GM19395 (cell line): Measurements from ENCODE around the gene RERE.
"Not testable (repeated sequence)": the region's sequence is repeated elsewhere in the genome, so short reads cannot be mapped to it uniquely, and the experiment has no call there.

Experiments
- ATAC-seq: cut with Tn5 transposase; IDR thresholded peaks from one replicate; pipeline ENCODE4 v1.9.1; 2021; ENCODE audit warnings: mild to moderate bottlenecking, moderate library complexity; ENCODE audit not compliant: unreplicated experiment

Gene RERE

DNA sequence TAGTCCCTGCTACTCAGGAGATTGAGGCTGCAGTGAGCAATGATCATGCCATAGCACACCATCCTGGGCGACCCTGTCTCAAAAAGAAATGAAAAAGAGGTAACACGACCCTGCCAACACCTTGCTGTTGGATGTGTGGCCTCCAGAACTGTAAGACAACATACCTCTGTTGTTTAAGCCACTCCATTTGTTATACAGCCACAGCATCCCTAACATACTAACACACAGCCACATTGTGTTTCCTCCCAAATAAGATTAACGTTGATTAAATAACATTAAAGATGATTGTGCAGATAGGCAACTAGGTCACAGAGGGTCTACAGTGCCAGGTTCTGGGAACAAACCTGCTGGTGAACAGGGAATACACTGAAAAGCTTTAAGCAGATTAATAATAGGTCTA lies 170.4 kb downstream of the RERE start:
- no peak for ATAC-seq

DNA sequence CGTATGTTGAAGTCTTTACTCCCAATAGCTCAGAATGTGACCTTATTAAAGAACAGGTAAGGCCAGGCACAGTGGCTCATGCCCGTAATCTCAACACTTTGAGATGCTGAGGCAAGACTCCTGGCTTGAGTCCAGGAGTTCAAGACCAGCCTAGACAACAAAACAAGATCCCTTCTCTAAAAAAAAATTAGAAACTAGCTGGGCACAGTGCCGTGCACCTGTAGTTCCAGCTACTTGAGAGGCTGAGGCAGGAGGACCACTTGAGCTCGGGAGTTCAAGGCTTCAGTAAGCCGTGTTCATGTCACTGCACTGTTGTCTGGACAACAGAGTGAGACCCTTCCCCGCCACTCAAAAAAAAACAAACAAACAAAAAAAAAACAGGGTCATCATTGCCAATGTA lies 171.3 kb downstream of the RERE start:
- ATAC-seq, result no peak

DNA sequence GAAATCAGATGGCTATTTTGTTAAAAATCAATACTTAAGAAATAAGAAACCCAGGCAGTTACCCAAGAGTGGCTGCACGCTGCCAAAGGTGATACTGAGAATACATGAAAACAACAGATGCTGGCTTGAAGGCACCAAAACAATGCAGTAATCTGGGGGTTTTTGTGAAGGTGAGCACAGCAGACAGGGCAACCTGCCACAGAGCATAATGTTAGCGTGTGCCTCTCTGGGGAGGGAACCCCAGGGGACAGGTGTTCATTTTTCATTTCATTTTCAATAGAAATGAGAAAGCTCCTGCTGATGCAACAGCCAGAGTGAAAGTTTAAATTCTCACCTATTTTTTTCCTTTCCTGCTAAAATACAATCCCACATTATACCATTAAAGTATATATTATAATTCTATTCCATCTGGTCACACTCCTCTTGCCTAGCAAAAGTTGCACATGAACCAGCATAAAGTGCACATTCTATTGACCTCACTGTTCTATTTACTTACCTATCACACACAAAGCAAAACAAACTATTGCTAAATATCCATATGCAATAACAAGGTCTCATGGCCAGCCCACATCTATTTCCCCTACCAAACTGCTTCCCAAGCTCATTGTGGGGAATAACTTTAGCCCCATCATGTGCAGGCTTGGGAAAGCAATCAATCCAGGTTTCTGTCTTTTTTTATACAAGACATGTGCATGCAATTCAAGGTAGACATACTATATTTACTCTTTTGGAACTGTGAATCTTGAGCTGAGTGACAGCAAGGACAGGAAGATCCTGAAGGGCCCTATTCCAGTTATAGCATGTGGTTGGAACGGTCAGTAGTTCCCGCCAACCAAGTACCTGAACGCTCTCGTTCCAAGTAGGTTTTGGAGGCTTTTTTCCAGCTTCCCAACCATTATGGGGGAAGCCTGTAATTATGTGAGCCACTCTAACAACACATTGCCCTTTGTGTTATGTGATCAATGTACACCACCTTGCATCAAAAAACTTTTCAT lies 173.6 kb downstream of the RERE start:
- peak; percentile 76 for ATAC-seq

DNA sequence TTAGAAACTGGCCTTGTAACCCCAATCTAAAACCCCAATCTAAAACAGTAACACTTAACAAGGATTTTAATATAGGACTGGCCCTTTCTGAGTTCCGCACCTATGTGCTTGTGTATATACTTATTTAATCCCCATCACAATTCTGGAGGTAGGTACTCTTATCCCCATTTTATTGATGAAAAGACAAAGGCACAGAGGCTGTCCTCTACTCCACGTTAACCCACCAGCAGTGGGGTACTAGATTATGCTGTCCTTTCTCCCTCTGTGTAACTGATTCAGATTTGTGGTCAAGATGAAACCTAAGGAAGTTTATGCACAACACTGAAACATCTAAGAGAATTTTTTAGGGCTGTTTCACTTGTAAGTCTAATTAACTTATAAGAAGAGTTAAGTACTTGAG lies 175.3 kb downstream of the RERE start:
- ATAC-seq, result no peak

DNA sequence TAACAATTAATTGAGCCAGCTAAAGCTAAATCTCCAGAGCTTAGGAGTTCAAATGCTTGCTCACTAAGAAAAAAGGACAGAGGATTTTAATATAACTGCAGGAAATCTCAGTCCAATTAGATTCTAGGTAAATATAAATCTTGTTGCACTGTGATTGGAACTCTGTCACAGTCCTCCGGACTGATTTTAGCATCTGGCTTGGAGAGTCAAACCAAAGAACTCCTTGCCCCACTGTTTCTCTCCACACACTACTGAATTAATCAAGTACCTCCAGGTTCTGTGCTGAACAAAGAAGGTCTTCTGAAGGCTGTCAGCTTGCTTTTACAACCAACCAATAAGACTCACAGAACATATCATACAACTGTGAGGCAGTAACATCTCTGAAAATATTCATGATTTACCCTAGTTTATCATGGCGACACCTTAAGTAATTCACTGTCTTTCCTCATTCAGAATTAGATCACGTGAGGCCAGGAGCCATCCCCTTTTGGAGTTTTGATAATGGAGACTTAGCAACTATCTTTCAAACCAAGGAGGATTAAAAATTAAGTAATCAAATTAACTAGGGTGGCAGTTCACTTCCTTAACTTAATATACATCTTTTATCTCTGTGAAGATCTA lies 176.0 kb downstream of the RERE start:
- ATAC-seq, result no peak

DNA sequence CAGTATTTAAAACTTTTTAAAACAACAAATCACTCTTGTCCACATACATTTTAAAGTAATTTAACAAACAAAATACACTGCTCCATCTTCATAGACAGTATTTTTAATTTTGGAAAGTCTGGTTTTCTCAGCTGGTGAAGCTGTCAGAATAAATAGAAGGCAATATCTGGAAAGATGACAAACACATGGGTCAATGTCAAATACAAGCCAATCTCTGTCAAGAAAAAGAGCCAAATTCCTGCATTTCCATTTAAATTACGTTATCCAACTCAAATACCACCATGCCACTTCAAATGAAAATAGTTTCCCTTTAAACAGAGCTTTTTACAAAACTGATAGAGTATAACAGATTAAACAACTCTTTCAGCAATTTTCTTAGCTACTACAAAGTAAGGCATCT lies 176.5 kb downstream of the RERE start:
- no peak for ATAC-seq

DNA sequence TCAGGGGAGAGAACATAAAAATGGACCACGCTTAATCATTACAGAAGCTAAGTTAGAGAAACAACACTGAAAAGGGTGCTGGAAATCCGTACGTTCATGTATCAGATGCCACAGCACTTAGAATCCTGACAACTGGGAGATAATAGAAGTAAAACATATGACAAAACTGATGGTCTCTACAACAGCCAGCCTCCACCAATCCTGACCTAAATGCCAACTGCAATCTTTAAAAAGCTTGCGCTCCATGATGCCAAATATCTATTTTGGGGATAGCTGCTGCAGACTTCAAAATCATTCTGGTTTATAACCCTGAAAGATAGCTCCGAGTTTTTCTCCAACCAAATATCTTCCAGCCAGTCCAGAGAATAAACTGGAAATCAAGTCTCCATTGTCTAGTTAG lies 178.3 kb downstream of the RERE start:
- ATAC-seq, result no peak

DNA sequence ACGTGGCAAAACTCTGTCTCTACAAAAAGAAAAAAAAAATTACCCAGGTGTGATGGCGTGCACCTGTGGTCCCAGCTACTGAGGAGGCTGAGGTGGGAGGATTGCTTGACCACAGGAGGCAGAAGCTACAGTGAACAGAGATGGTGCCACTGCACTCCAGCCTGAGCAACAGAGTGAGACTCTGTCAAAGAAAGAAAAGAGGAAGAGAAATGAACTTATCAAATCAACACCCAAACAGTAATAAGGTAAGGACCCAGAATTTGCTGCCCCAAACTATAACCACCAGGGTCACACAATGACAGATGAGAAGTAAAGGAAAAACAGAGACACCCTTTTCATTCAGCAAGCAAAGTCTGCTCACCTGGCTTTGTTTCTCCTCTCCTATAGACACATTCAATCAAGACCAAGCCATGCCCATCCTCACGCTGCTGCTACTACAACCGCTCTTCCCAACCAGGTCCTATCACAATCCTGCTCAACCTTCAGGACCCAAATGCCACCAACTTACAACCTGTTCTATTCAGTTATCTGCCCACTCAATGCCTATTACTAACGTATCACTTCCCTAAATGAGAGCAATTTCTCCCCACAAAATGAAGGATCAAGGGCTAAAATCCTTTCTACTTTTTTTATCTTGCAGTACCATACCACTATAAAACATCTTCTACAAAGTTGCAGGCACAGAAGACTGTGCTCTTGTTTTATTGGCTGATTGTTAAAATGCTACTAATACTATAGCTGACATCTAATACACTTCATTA lies 183.5 kb downstream of the RERE start:
- no peak for ATAC-seq

DNA sequence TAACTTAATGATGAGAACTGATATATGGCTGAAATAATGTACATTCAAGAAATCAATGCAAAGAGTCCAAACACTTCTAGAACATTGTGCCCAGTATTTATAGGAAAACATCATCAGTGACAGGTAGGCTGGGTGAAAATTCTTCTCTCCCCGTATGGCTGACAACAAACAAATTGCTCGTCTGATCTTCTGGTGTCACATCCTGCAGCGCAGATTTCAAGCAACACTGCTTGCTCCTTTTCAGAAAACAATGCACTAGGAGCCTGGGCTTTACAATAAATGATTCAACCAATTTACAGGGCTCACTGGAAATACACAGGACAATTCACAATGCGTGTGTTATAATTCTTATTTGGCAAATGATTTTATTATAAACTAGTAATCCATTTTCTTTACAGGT lies 185.3 kb downstream of the RERE start:
- ATAC-seq, result no peak

DNA sequence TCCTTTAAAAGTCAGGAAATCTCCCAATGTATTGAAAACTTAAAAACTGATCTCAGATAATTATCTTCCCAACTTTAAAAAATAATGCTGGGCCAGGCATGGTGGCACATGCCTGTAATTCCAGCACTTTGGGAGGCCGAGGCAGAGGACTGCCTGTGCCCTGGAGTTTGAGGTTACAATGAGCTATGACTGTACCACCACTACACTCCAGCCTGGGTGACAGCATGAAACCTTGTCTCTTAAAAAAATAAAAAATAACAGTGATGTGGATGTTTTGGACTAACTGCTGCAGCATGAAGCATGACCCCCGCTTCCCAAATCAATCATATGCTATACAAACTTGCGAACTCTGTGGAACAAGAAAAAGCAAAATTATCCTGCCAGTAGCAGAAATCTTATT lies 186.3 kb downstream of the RERE start:
- no peak for ATAC-seq

DNA sequence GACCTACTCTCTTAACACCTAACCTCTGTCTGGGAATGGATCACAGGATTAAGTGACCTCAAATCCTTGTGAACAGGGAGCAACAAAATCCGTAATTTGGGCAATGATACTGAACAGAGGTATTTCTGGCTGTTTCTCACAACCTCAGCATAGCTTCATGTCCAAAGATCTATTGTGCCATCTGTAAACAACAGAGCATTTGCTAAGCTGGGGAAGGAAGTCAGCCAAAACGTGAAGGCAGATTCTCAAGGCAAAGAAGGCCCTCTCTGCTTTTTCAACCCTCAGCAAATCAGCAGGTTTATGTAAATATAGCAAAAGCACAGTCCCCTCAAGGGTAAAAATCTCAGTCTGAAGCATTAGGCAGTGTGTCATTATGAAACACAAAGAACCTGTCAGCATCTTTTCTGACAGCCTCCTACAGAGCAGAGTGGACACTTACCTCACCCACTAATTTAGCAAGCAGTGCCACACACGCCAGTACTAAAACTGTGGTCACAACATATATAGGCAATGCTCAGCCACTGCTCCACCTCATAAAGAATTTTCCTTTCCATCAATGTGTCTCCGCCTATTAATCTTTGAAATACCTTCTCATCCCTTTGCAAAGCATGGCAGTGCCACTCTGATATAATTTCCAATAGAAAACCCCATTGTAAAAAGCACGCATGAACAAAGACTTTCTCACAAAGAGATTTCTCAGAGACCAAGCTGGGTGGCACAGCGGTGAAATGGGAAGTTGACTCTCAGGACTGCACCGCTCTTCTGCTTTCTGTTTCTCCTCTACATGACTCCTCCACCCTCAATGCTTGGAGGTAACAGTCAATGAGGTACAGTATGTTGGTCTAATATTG lies 188.0 kb downstream of the RERE start:
- ATAC-seq, result peak; percentile 75

DNA sequence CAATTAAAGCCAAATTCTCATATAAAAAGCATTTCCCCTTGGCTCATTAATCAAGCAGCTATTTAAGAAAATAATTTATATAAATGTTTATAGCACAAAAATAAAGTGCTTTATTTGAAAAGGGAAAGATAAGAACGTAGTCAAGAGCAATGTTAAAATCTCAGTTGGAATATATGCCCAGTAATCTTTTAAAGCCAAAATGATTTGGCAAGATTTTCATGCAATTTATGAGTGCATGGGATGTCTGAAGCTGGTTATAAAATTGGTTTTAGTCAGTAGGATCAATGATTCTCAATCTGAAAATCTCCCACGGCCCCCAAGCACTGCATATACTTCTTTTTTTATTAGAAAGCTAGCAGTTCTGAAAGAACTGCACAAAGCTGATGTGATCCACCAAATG lies 188.8 kb downstream of the RERE start:
- ATAC-seq, result no peak

DNA sequence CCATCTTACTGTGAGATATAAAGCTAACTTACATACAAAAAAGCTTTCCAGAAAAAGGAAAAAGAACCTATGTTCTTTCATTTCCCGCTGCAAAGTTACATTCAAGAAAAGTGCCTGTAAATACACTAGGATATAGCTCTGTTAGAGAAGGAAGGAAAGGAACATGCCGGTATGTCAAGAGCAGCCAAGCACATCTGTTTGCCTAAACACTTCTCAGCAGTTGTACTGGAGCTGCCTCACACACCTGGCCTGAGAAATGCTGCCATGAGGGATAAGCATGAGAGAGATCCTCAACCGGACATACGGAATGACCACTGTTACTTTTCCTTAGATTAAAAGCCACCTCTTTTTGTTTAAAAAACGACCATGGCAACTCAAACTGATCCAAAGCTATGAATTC lies 189.7 kb downstream of the RERE start:
- ATAC-seq, result no peak

DNA sequence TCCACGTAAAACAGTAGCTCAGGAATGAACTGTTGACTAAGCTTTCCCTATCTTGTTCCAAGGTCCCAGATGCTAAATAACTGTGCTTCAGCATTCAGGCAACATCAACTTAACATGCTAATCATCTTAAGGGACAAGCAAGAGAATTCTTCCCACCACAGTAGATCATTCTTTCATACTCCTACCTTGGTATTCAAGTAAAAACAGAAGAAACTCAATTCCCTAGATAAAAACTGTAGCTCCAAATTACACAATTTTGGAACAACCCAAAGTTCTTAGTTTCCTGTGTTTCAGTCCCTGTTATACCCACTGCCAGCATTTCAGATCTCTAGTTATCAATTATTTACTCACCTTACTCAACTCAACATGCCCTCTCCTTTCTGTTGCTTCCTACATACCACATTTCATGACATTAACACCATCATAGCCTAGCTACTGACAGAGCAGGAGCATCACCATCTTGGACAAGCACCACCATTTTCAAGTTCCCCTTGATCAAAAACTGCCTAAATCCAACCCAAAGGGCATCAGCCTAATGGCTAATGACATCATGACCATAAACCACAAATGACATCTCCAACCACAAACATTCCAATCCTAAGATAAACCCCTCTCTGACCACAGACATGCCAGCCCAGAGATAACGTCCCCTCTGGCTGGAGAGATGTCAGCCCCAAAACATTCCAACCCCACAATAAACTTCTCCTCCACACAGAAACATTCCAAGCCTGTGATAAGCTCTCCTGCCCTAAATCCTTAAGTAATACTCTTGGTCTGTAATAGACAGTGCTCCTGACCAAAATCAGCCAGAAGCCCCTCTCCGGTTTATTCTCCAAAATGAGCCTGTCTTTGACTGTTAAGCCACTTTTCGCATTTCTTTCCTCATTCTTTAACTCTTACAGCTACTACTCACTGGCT lies 191.2 kb downstream of the RERE start:
- ATAC-seq, result no peak

DNA sequence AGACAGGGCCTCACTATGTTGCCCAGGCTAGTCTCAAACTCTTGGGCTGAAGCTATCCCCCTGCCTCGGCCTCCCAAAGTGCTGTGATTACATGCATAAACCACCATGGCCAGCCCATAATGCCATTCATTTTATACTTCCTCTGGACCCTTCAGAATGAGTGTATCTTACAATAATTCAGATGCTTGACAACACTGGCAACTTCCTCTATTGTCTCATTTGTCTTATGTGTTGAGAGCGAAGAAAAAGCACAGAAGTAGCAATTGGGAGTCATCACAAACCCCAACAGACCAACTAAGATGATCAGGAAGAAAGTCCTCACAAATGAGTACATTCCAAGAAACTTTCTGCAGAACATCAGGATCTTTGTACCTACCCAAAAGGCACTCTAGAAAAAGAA lies 191.9 kb downstream of the RERE start:
- no peak for ATAC-seq

DNA sequence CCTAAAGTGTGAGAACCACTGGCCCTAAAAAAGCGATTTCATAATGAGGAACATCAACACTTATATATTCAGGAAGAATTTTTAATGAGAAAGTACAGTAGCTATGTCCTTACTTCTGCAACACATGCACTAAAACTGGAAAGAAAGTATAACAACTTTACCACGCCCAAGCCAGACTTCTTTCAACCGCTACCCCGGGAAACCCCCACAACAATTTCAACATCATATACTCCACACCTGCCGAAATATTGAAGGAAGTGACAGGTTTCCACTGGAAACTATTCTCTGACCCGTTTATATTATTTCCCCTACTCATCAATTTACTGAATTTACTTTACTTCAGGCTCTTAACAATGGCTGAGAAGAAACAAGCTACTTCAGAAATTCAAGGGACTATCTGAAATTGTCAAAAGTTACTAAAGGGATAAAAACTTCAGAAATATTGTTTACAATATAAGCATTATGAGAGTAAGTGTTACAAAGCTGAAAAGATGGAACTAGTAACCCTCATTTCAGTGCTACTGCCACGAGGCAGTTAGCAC lies 193.7 kb downstream of the RERE start:
- ATAC-seq, result peak; percentile 57

DNA sequence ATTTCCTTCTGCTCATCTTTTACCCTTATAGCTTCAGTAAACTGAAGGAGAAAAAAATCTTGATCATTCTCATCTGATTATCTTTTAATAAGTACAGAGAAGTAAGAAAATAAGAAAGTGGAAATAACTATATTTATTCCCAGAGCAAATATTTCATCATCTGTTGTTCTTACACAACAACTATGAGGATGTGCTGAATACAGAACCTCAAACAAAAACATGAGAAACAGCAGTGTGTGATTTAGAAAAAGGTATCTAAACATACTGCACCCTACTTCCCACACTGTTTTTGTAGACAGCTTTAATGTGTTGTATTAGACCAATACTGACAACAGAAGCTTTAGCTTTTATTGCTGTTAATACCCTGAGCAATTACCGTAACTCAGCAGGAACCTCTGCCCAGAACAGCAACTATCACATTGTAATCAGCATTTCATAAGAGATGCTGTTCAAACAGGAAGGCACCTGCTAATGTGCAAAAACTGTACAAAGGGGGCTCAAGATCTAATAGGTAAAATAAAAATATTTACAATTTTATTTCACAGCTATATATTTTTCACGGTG lies 195.6 kb downstream of the RERE start:
- ATAC-seq, result not testable (repeated sequence)

DNA sequence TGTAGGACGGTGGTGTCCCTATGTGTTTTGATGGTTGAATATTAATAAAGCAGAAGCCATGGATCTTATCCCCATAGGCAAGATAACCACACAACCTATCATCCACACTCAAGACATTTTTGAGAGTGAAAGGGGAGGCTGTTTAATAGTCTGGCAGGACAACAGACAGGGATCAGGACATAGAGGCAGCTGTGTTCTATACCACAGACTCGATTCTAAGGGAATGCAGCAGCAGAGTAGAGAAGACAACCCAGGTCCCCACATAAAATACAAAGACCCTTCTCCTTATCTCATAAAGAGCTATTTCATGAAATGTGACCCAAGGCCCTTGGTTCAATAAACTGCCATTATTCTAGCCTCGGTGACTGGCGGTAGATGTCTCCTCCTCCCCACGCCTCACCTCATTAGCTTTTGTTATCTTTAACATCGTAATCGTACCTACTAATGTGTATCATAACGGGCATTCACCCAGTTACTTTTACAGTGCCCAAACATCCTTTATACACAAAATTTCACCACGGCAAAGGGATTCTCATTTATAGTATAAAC lies 196.3 kb downstream of the RERE start:
- not testable (repeated sequence) for ATAC-seq
